ENCODE results near the gene MYOM1. TPM values are rescaled to one million over a fixed set of nuclear protein-coding genes. Genes with fewer than 3 reads are reported as not detected.
"Not testable (repeated sequence)": the region's sequence is repeated elsewhere in the genome, so short reads cannot be mapped to it uniquely, and the experiment has no call there.

MYOM1 gene
- total RNA-seq, 1 donor: 0.86 TPM

DNA sequence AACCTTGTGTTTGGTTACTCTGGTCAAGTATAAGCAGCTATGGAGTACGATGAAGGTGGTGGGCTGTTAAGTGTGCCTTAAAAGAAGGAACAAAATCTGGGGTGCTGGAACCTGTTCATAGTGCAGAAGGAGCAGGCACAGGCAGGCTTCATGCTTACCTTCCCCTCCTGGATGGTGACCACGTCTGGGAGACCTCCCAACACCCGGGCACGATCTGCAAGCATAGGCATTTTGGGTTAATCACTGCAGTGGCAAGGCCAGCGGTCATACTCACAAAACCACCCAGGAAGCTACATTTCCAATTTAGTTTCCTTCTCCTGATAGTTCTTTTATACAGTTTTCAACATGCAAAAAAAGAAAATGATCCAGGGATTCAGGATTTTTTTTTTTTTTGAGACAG lies 148.1 kb downstream of the MYOM1 start:
- TF ChIP-seq, protein P1, sequence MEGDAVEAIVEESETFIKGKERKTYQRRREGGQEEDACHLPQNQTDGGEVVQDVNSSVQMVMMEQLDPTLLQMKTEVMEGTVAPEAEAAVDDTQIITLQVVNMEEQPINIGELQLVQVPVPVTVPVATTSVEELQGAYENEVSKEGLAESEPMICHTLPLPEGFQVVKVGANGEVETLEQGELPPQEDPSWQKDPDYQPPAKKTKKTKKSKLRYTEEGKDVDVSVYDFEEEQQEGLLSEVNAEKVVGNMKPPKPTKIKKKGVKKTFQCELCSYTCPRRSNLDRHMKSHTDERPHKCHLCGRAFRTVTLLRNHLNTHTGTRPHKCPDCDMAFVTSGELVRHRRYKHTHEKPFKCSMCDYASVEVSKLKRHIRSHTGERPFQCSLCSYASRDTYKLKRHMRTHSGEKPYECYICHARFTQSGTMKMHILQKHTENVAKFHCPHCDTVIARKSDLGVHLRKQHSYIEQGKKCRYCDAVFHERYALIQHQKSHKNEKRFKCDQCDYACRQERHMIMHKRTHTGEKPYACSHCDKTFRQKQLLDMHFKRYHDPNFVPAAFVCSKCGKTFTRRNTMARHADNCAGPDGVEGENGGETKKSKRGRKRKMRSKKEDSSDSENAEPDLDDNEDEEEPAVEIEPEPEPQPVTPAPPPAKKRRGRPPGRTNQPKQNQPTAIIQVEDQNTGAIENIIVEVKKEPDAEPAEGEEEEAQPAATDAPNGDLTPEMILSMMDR (IDR thresholded peaks at IDR 0.05; ENCODE audit: insufficient read depth, low read depth, low read length): no peak
- no peak for DNase-seq (ENCODE audit: low read depth)
- no peak overlapping the region for H3K4me3 ChIP-seq (ENCODE audit: low read depth, low read length)

GRCh38 chr18:3069671-3070433 lies 149.9 kb downstream of the MYOM1 start:
- no peak overlapping the region for H3K4me3 ChIP-seq (ENCODE audit: low read depth, low read length)
- TF ChIP-seq, protein P1 (IDR thresholded peaks at IDR 0.05; ENCODE audit: insufficient read depth, low read depth, low read length): no peak
- DNase-seq (ENCODE audit: low read depth): no peak

- DNase-seq (ENCODE audit: low read depth): no peak
Measured at GRCh38 chr18:3067722-3068121, 152.0 kb downstream of the MYOM1 start.

GRCh38 chr18:3067165-3067661 lies 152.6 kb downstream of the MYOM1 start:
- no peak for DNase-seq (ENCODE audit: low read depth)
- H3K4me3 ChIP-seq (ENCODE audit: low read depth, low read length): no peak overlapping the region
- TF ChIP-seq, protein P1 (IDR thresholded peaks at IDR 0.05; ENCODE audit: insufficient read depth, low read depth, low read length): no peak

More at GRCh38 chr18:3067722-3068121, 152.0 kb downstream of the MYOM1 start:
- H3K4me3 ChIP-seq (ENCODE audit: low read depth, low read length): no peak overlapping the region
- TF ChIP-seq, protein P1 (IDR thresholded peaks at IDR 0.05; ENCODE audit: insufficient read depth, low read depth, low read length): no peak

DNA sequence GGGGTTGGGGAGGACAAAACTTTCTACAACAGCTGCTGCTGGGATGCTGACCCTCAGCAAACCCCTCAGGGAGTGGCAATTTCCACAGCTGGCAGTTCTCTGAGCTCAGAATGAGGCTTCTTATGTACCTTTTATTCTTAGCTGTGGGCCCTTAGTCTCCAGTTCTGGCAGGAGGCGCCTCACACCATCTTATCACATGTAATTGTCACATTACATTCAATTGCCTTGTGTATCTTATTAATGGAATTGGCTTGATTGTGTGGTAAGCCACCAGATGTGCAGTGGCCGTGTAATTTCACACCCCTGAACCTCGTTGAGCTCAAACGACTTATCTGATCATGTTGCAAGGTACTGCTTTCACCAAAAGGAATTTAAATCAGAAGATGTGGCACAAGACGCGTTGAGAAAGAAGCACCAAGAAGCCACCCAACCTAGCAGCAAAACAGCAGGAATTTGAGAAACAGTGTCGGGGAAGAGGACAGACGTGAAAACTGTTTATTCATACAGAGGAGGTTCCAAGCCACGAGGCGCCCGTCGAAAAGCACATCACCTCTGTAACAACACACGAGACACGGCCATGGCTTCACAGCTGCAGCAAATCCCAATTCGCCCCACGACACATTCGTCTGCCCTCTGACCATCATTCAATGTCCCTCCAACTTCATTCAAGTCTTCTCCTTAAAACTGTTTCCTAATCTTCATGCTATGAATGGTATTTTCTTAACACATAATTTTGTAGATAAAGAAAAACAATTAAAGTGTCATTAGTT lies 153.2 kb downstream of the MYOM1 start:
- DNase-seq (ENCODE audit: low read depth): no peak
- H3K4me3 ChIP-seq (ENCODE audit: low read depth, low read length): no peak overlapping the region
- TF ChIP-seq, protein P1 (IDR thresholded peaks at IDR 0.05; ENCODE audit: insufficient read depth, low read depth, low read length): no peak

GRCh38 chr18:3063766-3064165 lies 156.0 kb downstream of the MYOM1 start:
- not testable (repeated sequence) for DNase-seq (ENCODE audit: low read depth); H3K4me3 ChIP-seq (ENCODE audit: low read depth, low read length)

Measured in fibroblast of villous mesenchyme (primary cell).